Pons (tissue), 1 donor: Measurements from ENCODE around the gene PTRH1.
"Not testable (repeated sequence)": the region's sequence is repeated elsewhere in the genome, so short reads cannot be mapped to it uniquely, and the experiment has no call there.

Source experiments
- DNase-seq: peaks from one replicate; pipeline ENCODE4 v3.0.0-alpha.2; 2016; ENCODE audit warnings: low spot score

PTRH1 gene

DNA sequence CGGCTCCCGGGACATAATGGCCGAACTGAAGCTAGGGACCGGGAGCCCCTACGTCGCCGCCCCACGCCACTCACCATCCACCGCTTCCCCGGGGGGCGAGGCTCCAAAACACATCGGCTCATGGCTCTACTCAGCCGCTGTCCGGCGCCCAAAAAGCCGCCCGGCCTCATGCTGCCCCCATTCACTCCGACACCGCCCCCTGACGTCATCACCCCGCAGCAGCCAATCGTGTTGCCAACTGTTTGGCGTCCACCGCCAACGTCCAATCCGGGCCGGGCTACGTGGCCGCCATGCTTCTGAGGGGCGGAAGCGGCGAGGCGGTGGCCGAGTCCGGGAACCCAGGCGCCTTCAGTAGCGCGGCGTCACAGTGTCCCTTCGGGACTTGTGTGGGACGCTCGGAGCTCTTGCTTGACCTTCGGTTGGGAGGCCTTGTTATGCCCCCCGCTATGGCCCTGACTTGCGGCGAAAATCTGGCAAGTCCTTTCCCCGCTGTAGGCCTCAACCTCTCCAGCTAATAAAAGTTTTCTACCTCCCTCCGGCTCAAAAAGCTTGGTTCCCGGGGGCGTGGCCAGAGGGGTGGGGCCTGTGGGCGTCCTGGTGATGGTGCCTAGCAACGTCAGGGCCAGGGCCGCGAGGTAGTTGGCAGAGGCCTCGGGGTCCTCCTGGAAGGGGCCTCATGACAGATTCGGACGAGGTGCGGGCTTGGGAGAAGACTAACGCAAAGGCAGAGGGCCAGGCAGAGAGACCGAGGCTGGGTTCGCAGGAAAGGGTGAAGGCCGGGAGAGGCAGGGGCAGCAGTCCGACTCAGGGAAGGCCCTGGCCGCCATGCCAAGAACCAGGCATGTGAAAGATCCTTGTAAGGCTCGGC, at the start of gene PTRH1, which contains the start of gene TTC16:
Gene PTRH1 (minus strand): TSS at position 194 of the 868 bp plus-strand sequence. CDS start 24 bp downstream, at position 170.
Gene TTC16 (plus strand): TSS at position 610 of the 868 bp plus-strand sequence. CDS start 67 bp downstream, at position 677.
- DNase-seq = peak; percentile 95

GRCh38 chr9:127763918-127764384, 48.5 kb upstream of the PTRH1 start:
- DNase-seq = peak; percentile 41

GRCh38 chr9:127762111-127762676, 46.7 kb upstream of the PTRH1 start:
- DNase-seq = peak; percentile 31

- DNase-seq = no peak
These were observed 46.1 kb upstream of the PTRH1 start for GRCh38 chr9:127761491-127761956.

DNA sequence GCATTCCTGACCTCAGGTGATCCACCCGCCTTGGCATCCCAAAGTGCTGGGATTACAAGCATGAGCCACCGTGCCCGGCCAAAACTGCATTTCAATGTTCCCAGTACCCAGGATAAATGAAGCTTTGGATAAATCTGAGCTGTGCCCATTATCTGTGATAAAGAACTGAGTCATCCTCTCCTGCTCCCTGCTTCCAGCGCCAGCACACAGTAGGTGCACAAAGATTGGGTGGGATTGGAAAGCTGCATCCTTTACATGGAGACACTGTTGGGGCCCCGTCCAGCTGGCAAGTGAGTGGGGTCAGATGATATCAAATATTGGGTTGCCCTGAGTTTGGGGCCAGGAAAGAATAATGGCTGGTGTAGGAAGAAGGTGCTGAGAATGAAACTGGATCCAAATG, 45.6 kb upstream of the PTRH1 start:
- DNase-seq = no peak

DNA sequence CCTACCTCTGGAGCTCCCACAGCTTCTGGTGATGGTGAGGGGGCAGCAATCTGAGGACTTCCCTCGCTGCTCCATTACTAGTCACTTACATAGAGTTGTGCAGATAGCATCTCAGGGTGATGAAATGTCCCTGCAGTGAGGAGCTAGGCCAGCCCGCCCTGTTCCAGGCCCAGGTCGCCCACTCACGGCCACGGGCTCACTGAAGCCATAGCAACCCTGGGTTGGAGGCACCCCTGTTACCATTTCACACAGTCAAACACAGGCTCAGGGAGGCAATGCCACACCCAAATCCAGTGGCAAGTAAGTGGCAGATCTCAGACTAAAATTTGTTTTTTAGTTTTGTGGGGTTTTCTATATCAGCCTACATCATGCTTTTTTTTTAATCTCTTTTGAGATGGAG, 43.4 kb upstream of the PTRH1 start:
- DNase-seq = no peak

DNA sequence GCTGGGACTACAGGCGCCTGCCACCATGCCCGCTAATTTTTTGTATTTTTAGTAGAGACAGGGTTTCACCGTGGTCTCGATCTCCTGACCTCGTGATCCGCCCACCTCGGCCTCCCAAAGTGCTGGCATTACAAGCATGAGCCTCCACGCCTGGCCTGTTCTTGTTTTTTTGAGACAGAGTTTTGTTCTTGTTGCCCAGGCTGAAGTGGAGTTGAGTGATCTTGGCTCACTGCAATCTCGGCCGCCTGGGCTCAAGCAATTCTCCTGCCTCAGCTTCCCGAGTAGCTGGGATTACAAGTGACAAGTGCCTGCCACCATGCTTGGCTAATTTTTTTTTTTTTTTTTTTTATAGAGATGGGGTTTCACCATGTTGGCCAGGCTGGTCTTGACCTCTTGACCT, 41.3 kb upstream of the PTRH1 start:
- not testable (repeated sequence) for DNase-seq

GRCh38 chr9:127756233-127756632, 40.8 kb upstream of the PTRH1 start:
- no peak for DNase-seq

- no peak for DNase-seq
These were observed 39.9 kb upstream of the PTRH1 start for GRCh38 chr9:127755061-127756060.

- no peak for DNase-seq
These were observed 38.9 kb upstream of the PTRH1 start for GRCh38 chr9:127754099-127755060.

GRCh38 chr9:127753622-127754021, 38.2 kb upstream of the PTRH1 start:
- DNase-seq = no peak

GRCh38 chr9:127753148-127753547, 37.7 kb upstream of the PTRH1 start:
- DNase-seq = no peak

DNA sequence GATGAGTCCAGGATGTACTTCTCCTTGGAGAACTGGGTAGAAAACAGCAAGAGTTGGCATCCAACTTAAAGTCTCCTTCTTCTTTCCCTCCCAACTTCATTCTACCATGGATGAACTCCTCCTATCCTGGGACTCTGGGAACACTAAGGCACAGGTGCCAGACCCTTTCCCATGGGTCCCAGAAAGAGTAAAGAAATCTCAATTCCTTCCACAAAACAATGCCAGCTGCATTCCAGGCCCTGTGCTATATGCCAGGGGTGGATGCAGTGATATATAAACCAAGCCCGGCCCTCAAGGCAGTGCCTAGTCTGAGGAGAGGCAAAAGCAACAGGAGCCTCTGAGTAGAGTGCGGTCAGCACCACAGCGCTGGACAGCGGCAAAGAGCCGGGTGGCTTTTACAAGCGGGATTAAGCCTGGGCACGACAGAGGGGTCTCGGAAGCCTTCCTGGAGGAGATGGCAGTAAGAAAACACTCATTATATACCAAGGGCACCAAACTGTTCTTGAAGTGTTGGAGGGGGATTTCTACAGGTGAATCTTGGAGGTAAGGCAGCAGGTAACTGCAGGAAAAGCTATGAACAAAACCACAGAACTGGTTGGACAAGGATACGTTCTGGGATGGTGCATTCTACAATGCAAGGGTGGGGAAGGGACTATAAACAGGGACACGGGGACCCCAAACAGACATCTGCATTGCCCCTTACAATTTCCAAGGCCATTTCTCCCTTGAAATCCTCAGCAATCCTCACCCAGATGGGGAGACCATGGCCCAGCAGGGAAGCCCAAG, 36.0 kb upstream of the PTRH1 start:
- DNase-seq = no peak

GRCh38 chr9:127749090-127749787, 33.8 kb upstream of the PTRH1 start:
- no peak for DNase-seq

DNA sequence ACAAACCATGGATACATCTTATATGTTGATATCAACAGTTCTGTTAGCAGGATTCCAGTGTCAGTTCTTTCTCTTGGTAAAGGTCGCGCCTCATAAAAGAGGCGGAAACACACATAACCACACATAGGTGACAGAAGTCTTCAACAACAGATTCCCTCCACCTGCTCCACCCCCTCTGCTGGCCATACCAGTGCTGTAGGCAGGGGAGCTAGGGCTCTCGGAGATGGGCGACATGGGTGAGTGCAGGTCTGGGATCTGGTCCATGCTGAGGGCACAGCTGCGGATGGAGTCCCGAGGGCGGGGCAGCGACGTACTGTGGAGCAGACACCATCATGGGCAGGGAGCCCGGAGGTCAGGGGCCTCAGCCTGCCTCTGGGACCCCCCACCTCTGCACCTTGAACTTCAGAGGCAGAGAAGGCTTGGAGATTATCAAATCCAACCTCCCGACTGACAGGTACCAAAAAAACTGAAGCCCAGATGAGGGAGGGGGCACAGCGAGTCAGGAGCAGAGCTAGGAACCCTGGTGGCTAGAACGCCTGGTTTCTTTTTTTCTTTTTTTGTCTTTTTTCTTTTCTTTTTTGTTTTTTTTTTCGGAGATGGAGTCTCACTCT, 31.6 kb upstream of the PTRH1 start:
- no peak for DNase-seq

DNA sequence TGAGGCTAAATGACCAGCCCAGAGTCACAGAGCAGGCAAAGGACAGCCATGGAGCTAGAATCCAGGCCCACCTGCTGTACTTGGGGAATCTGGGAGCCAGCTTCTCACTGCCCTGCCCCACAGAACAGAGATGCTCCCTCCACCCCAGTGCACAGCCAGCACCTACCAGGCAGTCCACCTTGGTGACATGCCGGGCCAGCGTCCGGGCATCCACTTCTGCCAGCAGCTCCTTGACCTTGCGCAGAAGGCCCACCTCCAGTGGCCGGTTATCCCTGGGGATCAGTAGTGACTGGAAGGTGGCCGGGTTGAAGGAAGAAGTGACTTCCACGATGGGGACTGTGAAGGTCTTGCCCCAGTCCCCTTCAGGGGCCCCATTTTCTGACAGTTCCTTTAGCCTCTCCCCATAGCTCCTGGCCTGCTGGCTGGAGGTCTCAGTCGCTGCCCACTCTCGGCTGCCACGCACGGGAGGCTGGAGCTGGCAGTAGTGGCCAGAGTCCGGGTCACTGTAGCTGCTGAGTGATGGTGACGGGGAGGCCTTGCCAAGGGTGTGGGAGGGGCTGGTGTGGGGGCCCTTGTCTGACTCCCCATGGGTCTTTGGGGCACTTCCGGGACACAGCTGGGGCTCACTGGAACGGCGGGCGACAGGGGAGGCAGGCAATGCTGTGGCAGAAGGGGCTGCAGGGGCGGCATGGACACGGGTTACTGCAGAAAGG, 29.1 kb upstream of the PTRH1 start:
- DNase-seq = no peak

GRCh38 chr9:127742435-127743088, 27.1 kb upstream of the PTRH1 start:
- no peak for DNase-seq
